Body of pancreas (tissue), 4 donors: ENCODE results near the gene JMJD4. TPM values are rescaled to one million over a fixed set of nuclear protein-coding genes. Genes with fewer than 3 reads are reported as not detected.
A peak's percentile ranks its signal among the peaks of the same experiment; 100 is the strongest.

Experiments used
- ATAC-seq: fragments of 150-250 bp; one replicate; pipeline ENCODE4 v1.9.1; 2016
- DNase-seq, 4 donors: peaks; one replicate each; pipeline ENCODE4 v3.0.0-alpha.2; 2019
- H3K27ac ChIP-seq, 4 donors: fragments of 200-600 bp; sonication (generic); 1 replicate in 3 of 4; 2 replicates in 1 of 4; pipeline versions ENCODE4 v1.5.1 to v1.6.1; 2016 to 2019; ENCODE audit warnings: mild to moderate bottlenecking in 1 of 4, mixed read lengths in 1 of 4, moderate library complexity in 1 of 4
- H3K27me3 ChIP-seq, 2 donors: fragments of 200-600 bp; sonication (generic); one replicate each; pipeline ENCODE4 v1.6.0; 2016; ENCODE audit warnings: mild to moderate bottlenecking in 1 of 2
- H3K36me3 ChIP-seq, 2 donors: fragments of 200-600 bp; sonication (generic); replicated peaks in 1 of 2; 2 replicates each; pipeline ENCODE4 v1.5.1; 2016; ENCODE audit warnings: low read depth in 2 of 2; ENCODE audit not compliant: insufficient read depth in 1 of 2
- H3K4me1 ChIP-seq: fragments of 200-600 bp; sonication (generic); one replicate; pipeline ENCODE4 v1.6.0; 2016
- H3K4me3 ChIP-seq, 2 donors: fragments of 200-600 bp; sonication (generic); 1 replicate in 1 of 2; 2 replicates in 1 of 2; pipeline ENCODE4 v1.5.1; 2016 to 2019
- H3K9me3 ChIP-seq, 3 donors: fragments of 200-600 bp; sonication (generic); 1 replicate in 2 of 3; 2 replicates in 1 of 3; pipeline ENCODE4 v1.5.1; 2016
- CTCF ChIP-seq, 7 experiments: fragments of 450-650 bp in 4 of 7; fragments of 200-600 bp in 3 of 7; sonication (generic) in 3 of 7; IDR thresholded peaks; one replicate each; pipeline ENCODE4 v1.5.1; 2016 to 2019; ENCODE audit warnings: antibody characterized with exemption in 7 of 7
- POLR2A ChIP-seq, 3 donors: fragments of 450-650 bp; IDR thresholded peaks; one replicate each; pipeline ENCODE4 v1.6.1; 2016; ENCODE audit warnings: antibody characterized with exemption in 3 of 3, mild to moderate bottlenecking in 2 of 3
- WGBS, 2 donors: methylation state at CpG; one replicate each; pipeline ENCODE4 v1.1.5; 2017; 5-methylcytosine and 5-hydroxymethylcytosine counted together
- intact Hi-C: fragments of 100-400 bp; cut with DNase I; formaldehyde crosslinking; loops from one replicate; pipeline ENCODE4 v1.15.1; 2023
- total RNA-seq, 2 donors: library from RNA; depleted of rRNA; stranded (reverse); fragments of >200 nt; gene quantifications; one replicate each; pipeline ENCODE4 v1.1.0, GENCODE V29; 2016

The JMJD4 gene
- total RNA-seq, 2 donors from 2014 or later: 13.2 to 15.3 TPM

GRCh38 chr1:227759341-227760300, 24.5 kb upstream of the JMJD4 start:
- TF ChIP-seq CTCF (IDR thresholded peaks at IDR 0.05) (no peak), POLR2A (IDR thresholded peaks at IDR 0.05) (no peak)
- ATAC-seq: no peak
- peak in 2 of 4 donors; percentile 26 to 27 for DNase-seq
- Histone ChIP-seq H3K27ac (no peak overlapping the region), H3K4me3 (no peak overlapping the region), H3K27me3 (no peaks in the 10 kb centered on the region), H3K36me3 (peaks cover 0 to 12% of the 10 kb centered on the region in 2 donors), H3K4me1 (peaks cover 12% of the 10 kb centered on the region), H3K9me3 (no peaks in the 10 kb centered on the region)
- intact Hi-C loops: loop anchor here (5.0 kb wide), 1 partner anchor 188 kb away; the partner anchor contains the start of gene WNT9A
- WGBS, 2 donors: 87 to 93% methylated on average over 13 to 15 of the region's 15 CpGs

- Histone ChIP-seq H3K36me3 (peaks cover 0 to 12% of the 10 kb centered on the region in 2 donors), H3K27ac (no peak overlapping the region), H3K4me3 (no peak overlapping the region), H3K27me3 (no peaks in the 10 kb centered on the region), H3K9me3 (no peaks in the 10 kb centered on the region), H3K4me1 (peaks cover 23% of the 10 kb centered on the region)
- ATAC-seq (no peak), DNase-seq (no peak)
- intact Hi-C loops: no loop called here
- 82 to 87% methylated on average over 6 of the region's 6 CpGs for WGBS, 2 donors
- no peak for TF ChIP-seq POLR2A (IDR thresholded peaks at IDR 0.05)
- TF ChIP-seq CTCF (IDR thresholded peaks at IDR 0.05): no peak
Measured at GRCh38 chr1:227758366-227758765, 23.3 kb upstream of the JMJD4 start.

GRCh38 chr1:227757781-227758180, 22.7 kb upstream of the JMJD4 start:
- no peak for DNase-seq
- intact Hi-C loops: no loop called here
- no peaks in the 10 kb centered on the region for H3K9me3 ChIP-seq
- H3K36me3 ChIP-seq: peaks cover 0 to 12% of the 10 kb centered on the region in 2 donors
- H3K4me1 ChIP-seq: peaks cover 19% of the 10 kb centered on the region
- no peak overlapping the region for H3K27ac ChIP-seq
- 63 to 81% methylated on average over 2 of the region's 2 CpGs for WGBS, 2 donors
- TF ChIP-seq CTCF (IDR thresholded peaks at IDR 0.05): no peak
- TF ChIP-seq POLR2A (IDR thresholded peaks at IDR 0.05): no peak
- ATAC-seq: no peak
- H3K27me3 ChIP-seq: no peaks in the 10 kb centered on the region
- no peak overlapping the region for H3K4me3 ChIP-seq

- 87 to 90% methylated on average over 10 to 13 of the region's 13 CpGs for WGBS, 2 donors
- Histone ChIP-seq H3K27ac (no peak overlapping the region), H3K9me3 (no peaks in the 10 kb centered on the region), H3K4me1 (peaks cover 11% of the 10 kb centered on the region), H3K36me3 (peaks cover 0 to 10% of the 10 kb centered on the region in 2 donors), H3K4me3 (no peak overlapping the region), H3K27me3 (no peaks in the 10 kb centered on the region)
- intact Hi-C loops: no loop called here
- DNase-seq (no peak), ATAC-seq (no peak)
- TF ChIP-seq CTCF (IDR thresholded peaks at IDR 0.05) (no peak), POLR2A (IDR thresholded peaks at IDR 0.05) (no peak)
Measured at GRCh38 chr1:227756172-227756959, 21.3 kb upstream of the JMJD4 start.
